Measurements from ENCODE around the gene PCBP1.
A peak's percentile ranks its signal among the peaks of the same experiment; 100 is the strongest.
"Not testable (repeated sequence)": the region's sequence is repeated elsewhere in the genome, so short reads cannot be mapped to it uniquely, and the experiment has no call there.

Gene PCBP1

DNA sequence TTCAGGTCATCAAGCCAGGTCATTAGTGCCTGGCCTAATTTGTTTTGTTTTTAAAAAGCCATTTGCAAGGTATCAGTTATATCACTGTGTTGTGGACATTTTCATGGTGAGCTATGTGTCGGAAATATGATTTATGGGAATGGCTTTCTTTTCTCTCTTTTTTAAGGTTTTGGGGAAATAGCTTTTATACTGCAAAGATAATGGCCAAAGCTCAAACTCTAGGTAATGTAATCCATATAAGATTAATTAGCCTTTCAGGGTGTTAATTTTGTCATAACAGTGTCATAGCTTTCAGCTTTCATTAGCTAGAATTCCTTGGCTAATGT, 45.8 kb downstream of the PCBP1 start:
- H3K4me3 ChIP-seq (ENCODE audit: low read depth, low read length), result no peak overlapping the region
- DNase-seq (ENCODE audit: low read depth), result no peak
- TF ChIP-seq, protein P1, sequence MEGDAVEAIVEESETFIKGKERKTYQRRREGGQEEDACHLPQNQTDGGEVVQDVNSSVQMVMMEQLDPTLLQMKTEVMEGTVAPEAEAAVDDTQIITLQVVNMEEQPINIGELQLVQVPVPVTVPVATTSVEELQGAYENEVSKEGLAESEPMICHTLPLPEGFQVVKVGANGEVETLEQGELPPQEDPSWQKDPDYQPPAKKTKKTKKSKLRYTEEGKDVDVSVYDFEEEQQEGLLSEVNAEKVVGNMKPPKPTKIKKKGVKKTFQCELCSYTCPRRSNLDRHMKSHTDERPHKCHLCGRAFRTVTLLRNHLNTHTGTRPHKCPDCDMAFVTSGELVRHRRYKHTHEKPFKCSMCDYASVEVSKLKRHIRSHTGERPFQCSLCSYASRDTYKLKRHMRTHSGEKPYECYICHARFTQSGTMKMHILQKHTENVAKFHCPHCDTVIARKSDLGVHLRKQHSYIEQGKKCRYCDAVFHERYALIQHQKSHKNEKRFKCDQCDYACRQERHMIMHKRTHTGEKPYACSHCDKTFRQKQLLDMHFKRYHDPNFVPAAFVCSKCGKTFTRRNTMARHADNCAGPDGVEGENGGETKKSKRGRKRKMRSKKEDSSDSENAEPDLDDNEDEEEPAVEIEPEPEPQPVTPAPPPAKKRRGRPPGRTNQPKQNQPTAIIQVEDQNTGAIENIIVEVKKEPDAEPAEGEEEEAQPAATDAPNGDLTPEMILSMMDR (IDR thresholded peaks at IDR 0.05; ENCODE audit: low read depth, low read length, missing control alignments), result no peak
- in situ Hi-C loops (cut with HindIII; ENCODE audit: low sequenced_read_pairs), result no loop called here

DNA sequence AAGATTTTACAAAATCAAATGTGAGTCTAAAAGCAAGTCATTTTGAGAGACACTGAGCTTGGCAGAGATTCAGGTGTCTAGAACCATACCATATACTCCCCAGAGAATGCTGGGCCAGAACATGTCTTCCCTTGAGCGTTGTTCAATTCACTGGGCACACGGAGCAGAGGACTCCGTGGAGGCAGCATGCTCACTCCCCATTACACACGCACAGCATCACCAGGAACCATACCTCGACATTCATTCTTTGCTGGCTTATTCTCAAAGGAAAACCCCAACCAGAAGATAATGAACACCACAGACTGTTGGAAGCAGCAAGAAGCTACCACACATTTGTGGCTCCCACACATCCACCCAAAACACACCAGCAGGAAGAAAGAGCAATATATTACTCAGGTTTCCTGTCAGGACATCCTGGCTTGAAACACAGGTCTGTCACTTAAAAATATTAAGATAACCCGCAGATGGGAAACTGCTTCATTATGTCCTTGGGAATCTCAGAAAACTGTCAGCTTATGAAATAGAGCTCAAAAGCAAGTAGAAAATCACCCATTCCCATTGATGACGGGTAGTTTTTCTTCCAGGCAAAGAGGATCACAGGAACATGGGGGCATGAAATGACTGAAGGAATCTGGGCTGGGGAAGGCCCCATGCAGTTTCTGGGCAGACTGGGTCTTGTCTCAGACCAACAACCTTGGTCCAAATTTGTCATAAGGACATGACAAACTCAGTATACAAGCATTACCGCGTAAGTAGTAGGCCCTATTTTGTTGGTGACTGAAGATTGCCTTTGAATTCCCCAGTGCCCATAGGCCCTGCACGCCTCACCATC, 46.4 kb downstream of the PCBP1 start:
- TF ChIP-seq, protein P1 (IDR thresholded peaks at IDR 0.05; ENCODE audit: low read depth, low read length, missing control alignments), result no peak
- peak; percentile 74 for DNase-seq (ENCODE audit: low read depth)
- in situ Hi-C loops (cut with HindIII; ENCODE audit: low sequenced_read_pairs), result no loop called here
- no peak overlapping the region for H3K4me3 ChIP-seq (ENCODE audit: low read depth, low read length)

DNA sequence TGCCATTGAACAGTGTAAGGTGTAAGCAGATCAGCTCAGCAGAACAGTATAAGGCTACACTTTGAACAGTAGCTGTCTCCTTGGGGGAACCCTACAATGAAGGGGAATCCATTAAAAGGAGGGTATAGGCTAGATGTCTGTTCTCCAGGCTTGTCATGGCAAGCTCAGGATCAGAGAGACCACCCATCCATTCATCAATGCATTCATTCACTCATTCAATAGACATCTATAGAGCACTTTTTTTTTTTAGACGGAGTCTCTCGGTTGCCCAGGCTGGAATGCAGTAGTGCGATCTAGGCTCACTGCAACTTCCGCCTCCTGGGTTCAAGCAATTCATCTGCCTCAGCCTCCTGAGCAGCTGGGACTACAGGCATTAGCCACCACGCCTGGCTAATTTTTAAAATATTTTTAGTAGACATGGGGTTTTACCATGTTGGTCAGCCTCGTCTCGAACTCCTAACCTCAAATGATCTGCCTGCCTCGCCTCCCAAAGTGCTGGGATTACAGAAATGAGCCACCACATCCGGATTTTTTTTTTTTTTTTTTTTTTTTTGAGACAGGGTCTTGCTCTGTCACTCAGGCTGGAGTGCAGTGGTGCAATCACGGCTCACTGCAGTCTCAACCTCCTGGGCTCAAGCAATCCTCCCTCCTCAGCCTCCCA, 47.2 kb downstream of the PCBP1 start:
- H3K4me3 ChIP-seq (ENCODE audit: low read depth, low read length); DNase-seq (ENCODE audit: low read depth); in situ Hi-C loops (cut with HindIII; ENCODE audit: low sequenced_read_pairs): not testable (repeated sequence)
